ENCODE data around the gene GRK3.

The GRK3 gene

GRCh38 chr22:25629613-25630012 lies 65.1 kb downstream of the GRK3 start:
- no peak for DNase-seq

GRCh38 chr22:25630447-25630846 lies 66.0 kb downstream of the GRK3 start:
- no peak for DNase-seq

- no peak for DNase-seq
These were observed 71.8 kb downstream of the GRK3 start for GRCh38 chr22:25636323-25636722.

- DNase-seq = no peak
These were observed 72.6 kb downstream of the GRK3 start for GRCh38 chr22:25637032-25637431.

- no peak for DNase-seq
These were observed 73.2 kb downstream of the GRK3 start for GRCh38 chr22:25637672-25638071.

- DNase-seq = no peak
These were observed 74.2 kb downstream of the GRK3 start for GRCh38 chr22:25638638-25639037.

- no peak for DNase-seq
These were observed 77.2 kb downstream of the GRK3 start for GRCh38 chr22:25641650-25642049.

GRCh38 chr22:25643232-25644000 lies 78.9 kb downstream of the GRK3 start:
- DNase-seq = peak; percentile 0

- no peak for DNase-seq
These were observed 79.6 kb downstream of the GRK3 start for GRCh38 chr22:25644122-25644521.

- DNase-seq = no peak
These were observed 80.8 kb downstream of the GRK3 start for GRCh38 chr22:25645266-25645665.

- no peak for DNase-seq
These were observed 81.5 kb downstream of the GRK3 start for GRCh38 chr22:25645964-25646363.

- no peak for DNase-seq
These were observed 86.4 kb downstream of the GRK3 start for GRCh38 chr22:25650833-25651232.

- no peak for DNase-seq
These were observed 87.0 kb downstream of the GRK3 start for GRCh38 chr22:25651332-25652085.

- DNase-seq = no peak
These were observed 90.2 kb downstream of the GRK3 start for GRCh38 chr22:25654676-25655075.

- DNase-seq = no peak
These were observed 91.0 kb downstream of the GRK3 start for GRCh38 chr22:25655371-25655935.

- DNase-seq = no peak
These were observed 92.2 kb downstream of the GRK3 start for GRCh38 chr22:25656724-25657123.

- no peak for DNase-seq
These were observed 94.2 kb downstream of the GRK3 start for GRCh38 chr22:25658633-25659032.

GRCh38 chr22:25659413-25659812 lies 94.9 kb downstream of the GRK3 start:
- DNase-seq = no peak

GRCh38 chr22:25660336-25660735 lies 95.9 kb downstream of the GRK3 start:
- DNase-seq = no peak

GRCh38 chr22:25661073-25661472 lies 96.6 kb downstream of the GRK3 start:
- no peak for DNase-seq

- peak; percentile 3 for DNase-seq
These were observed 99.2 kb downstream of the GRK3 start for GRCh38 chr22:25663654-25664053.

GRCh38 chr22:25666308-25666707 lies 101.8 kb downstream of the GRK3 start:
- DNase-seq = no peak

- no peak for DNase-seq
These were observed 104.0 kb downstream of the GRK3 start for GRCh38 chr22:25668437-25668836.

All from NCI-H774 (cell line).